GM19452 (cell line): ENCODE data around the gene DSCAML1.

Experiments used
- ATAC-seq: cut with Tn5 transposase; IDR thresholded peaks from one replicate; pipeline ENCODE4 v1.9.1; 2021; ENCODE audit not compliant: unreplicated experiment

Gene DSCAML1

GRCh38 chr11:117831661-117832415 is 34.8 kb upstream of the DSCAML1 start:
- no peak for ATAC-seq

- ATAC-seq: no peak
Measured at GRCh38 chr11:117830674-117831351, 33.8 kb upstream of the DSCAML1 start.

- ATAC-seq: no peak
Measured at GRCh38 chr11:117830072-117830471, 33.1 kb upstream of the DSCAML1 start.

- ATAC-seq: no peak
Measured at GRCh38 chr11:117829369-117829725, 32.3 kb upstream of the DSCAML1 start.

GRCh38 chr11:117828611-117829368 is 31.8 kb upstream of the DSCAML1 start:
- ATAC-seq: peak; percentile 57

GRCh38 chr11:117827521-117828511 is 30.8 kb upstream of the DSCAML1 start:
- ATAC-seq: no peak

- no peak for ATAC-seq
Measured at GRCh38 chr11:117826832-117827231, 29.8 kb upstream of the DSCAML1 start.

- no peak for ATAC-seq
Measured at GRCh38 chr11:117826190-117826570, 29.2 kb upstream of the DSCAML1 start.

GRCh38 chr11:117825538-117826189 is 28.6 kb upstream of the DSCAML1 start:
- no peak for ATAC-seq

GRCh38 chr11:117824571-117825537 is 27.8 kb upstream of the DSCAML1 start, which contains the start of gene FXYD2:
TSS of gene FXYD2 (minus strand) at chr11:117824744. CDS start at chr11:117824678, 66 bp downstream.
- ATAC-seq: no peak

GRCh38 chr11:117823946-117824420 is 27.0 kb upstream of the DSCAML1 start:
- ATAC-seq: no peak

GRCh38 chr11:117823294-117823945 is 26.4 kb upstream of the DSCAML1 start:
- no peak for ATAC-seq

- ATAC-seq: no peak
Measured at GRCh38 chr11:117822074-117823033, 25.3 kb upstream of the DSCAML1 start.

GRCh38 chr11:117821431-117821830 is 24.4 kb upstream of the DSCAML1 start:
- no peak for ATAC-seq

- ATAC-seq: no peak
Measured at GRCh38 chr11:117820516-117820915, 23.5 kb upstream of the DSCAML1 start.

GRCh38 chr11:117820071-117820470 is 23.1 kb upstream of the DSCAML1 start:
- ATAC-seq: no peak
